ENCODE measurements around the gene COG5. TPM values are rescaled to one million over a fixed set of nuclear protein-coding genes. Genes with fewer than 3 reads are reported as not detected.

COG5 gene
- total RNA-seq, 1 experiment from 2014 or later = 20.2 TPM

GRCh38 chr7:107570298-107570697 is 6.6 kb upstream of the COG5 start:
- Histone ChIP-seq H3K56ac (ENCODE audit: insufficient read length, low read depth, low read length) (no peak overlapping the region), H3K79me1 (ENCODE audit: insufficient read depth, low read depth, low read length, poor library complexity, severe bottlenecking) (no peaks in the 10 kb centered on the region), H2BK12ac (ENCODE audit: insufficient read length, low read depth, low read length) (no peak overlapping the region), H2BK5ac (ENCODE audit: insufficient read length, low read length) (no peak overlapping the region), H4K20me1 (ENCODE audit: control insufficient read depth, insufficient read depth, insufficient read length) (no peaks in the 10 kb centered on the region), H3K23ac (ENCODE audit: insufficient read length, low read depth, low read length) (no peak overlapping the region), H3K23me2 (ENCODE audit: insufficient read length, low read depth, low read length, poor library complexity, severe bottlenecking) (no peaks in the 10 kb centered on the region), H3K4me1 (ENCODE audit: insufficient read depth, low read length) (no peaks in the 10 kb centered on the region), H3K4me2 (ENCODE audit: insufficient read depth, insufficient read length, low read length) (no peak overlapping the region), H2BK15ac (ENCODE audit: low read depth, low read length) (no peak overlapping the region), H2BK20ac (ENCODE audit: low read depth, low read length, poor library complexity, severe bottlenecking) (no peak overlapping the region), H3K79me2 (ENCODE audit: insufficient read depth, low read length) (no peaks in the 10 kb centered on the region), H2AFZ (ENCODE audit: low read length) (no peak overlapping the region), H3K18ac (ENCODE audit: insufficient read length, low read depth, low read length) (no peak overlapping the region), H3K27ac (ENCODE audit: insufficient read length, low read depth, low read length) (no peak overlapping the region), H2BK120ac (ENCODE audit: low read depth, low read length, poor library complexity, severe bottlenecking) (no peak overlapping the region), H4K91ac (ENCODE audit: insufficient read length, low read depth, low read length) (no peak overlapping the region), H4K8ac (replicated peaks; ENCODE audit: insufficient read length, low read depth, low read length) (no peak overlapping the region), H2AK5ac (ENCODE audit: insufficient read length, low read length) (no peak overlapping the region), H3K14ac (ENCODE audit: insufficient read depth, low read length) (no peak overlapping the region), H3K4ac (ENCODE audit: low read depth, low read length) (no peak overlapping the region), H3K9me3 (ENCODE audit: control insufficient read depth, low read depth, low read length) (no peaks in the 10 kb centered on the region), H3K9ac (ENCODE audit: extremely low read depth, insufficient read length, low read length) (no peak overlapping the region), H4K5ac (ENCODE audit: insufficient read length, low read depth, low read length) (no peak overlapping the region), H3K27me3 (ENCODE audit: insufficient read depth, low read length) (no peaks in the 10 kb centered on the region), H3T11ph (ENCODE audit: low read length) (no peak overlapping the region)
- WGBS (ENCODE audit: extremely low coverage, insufficient read length, low lambda C conversion rate) = no CpG with 5 or more reads among the region's 2 CpGs
- Mint-ChIP-seq H3K4me3 (no peak overlapping the region), H3K27me3 (ENCODE audit: low read depth) (no peaks in the 10 kb centered on the region), H3K27ac (no peak overlapping the region), H3K36me3 (ENCODE audit: insufficient read depth in 1 of 3, low read depth in 3 of 3) (peaks cover 5 to 27% (median 21%) of the 10 kb centered on the region in 3 experiments), H3K9me3 (no peaks in the 10 kb centered on the region), H3K4me1 (no peaks in the 10 kb centered on the region; a peak in 1 of 4 replicates)
- no peak for TF ChIP-seq CTCF (conservative IDR thresholded peaks at IDR 0.05)
- DNase-seq = no peak

Data from H9 (cell line).